Measurements from ENCODE around the gene CD4.
A peak's percentile ranks its signal among the peaks of the same experiment; 100 is the strongest.

Gene CD4

GRCh38 chr12:6757028-6757690 lies 32.2 kb upstream of the CD4 start:
- Histone ChIP-seq H3K79me2 (no peaks in the 10 kb centered on the region), H3K4me2 (ENCODE audit: low read length) (no peak overlapping the region), H3K9ac (no peak overlapping the region)

GRCh38 chr12:6758506-6759095 lies 30.7 kb upstream of the CD4 start:
- H3K36me3 ChIP-seq (ENCODE audit: control insufficient read depth, insufficient read depth, low read length), result no peaks in the 10 kb centered on the region
- TF ChIP-seq CTCF (IDR thresholded peaks at IDR 0.05), result no peak
- peaks cover 12% of the 10 kb centered on the region for H3K4me1 ChIP-seq
- no peak overlapping the region for H2AFZ ChIP-seq
- H3K27ac ChIP-seq, result no peak overlapping the region
- H3K27me3 ChIP-seq (ENCODE audit: control insufficient read depth, insufficient read depth, low read length), result no peaks in the 10 kb centered on the region
- no peaks in the 10 kb centered on the region for H3K9me3 ChIP-seq (ENCODE audit: control insufficient read depth, low read length)
- H3K9ac ChIP-seq, result no peak overlapping the region
- H3K4me2 ChIP-seq (ENCODE audit: low read length), result no peak overlapping the region
- H3K79me2 ChIP-seq, result no peaks in the 10 kb centered on the region
- no peak overlapping the region for H3K4me3 ChIP-seq (ENCODE audit: low read depth, low read length)

More at GRCh38 chr12:6757028-6757690, 32.2 kb upstream of the CD4 start:
- Histone ChIP-seq H3K36me3 (ENCODE audit: control insufficient read depth, insufficient read depth, low read length) (no peaks in the 10 kb centered on the region), H3K9me3 (ENCODE audit: control insufficient read depth, low read length) (no peaks in the 10 kb centered on the region), H2AFZ (peak overlapping the region; percentile 63), H3K4me3 (ENCODE audit: low read depth, low read length) (no peak overlapping the region), H3K27me3 (ENCODE audit: control insufficient read depth, insufficient read depth, low read length) (no peaks in the 10 kb centered on the region), H3K27ac (peak overlapping the region; percentile 66), H3K4me1 (peaks cover 11% of the 10 kb centered on the region)
- TF ChIP-seq CTCF (IDR thresholded peaks at IDR 0.05), result no peak

GRCh38 chr12:6759741-6760140 lies 29.6 kb upstream of the CD4 start:
- no peak overlapping the region for H3K4me3 ChIP-seq (ENCODE audit: low read depth, low read length)
- no peaks in the 10 kb centered on the region for H3K79me2 ChIP-seq
- H3K9ac ChIP-seq, result no peak overlapping the region
- no peaks in the 10 kb centered on the region for H3K9me3 ChIP-seq (ENCODE audit: control insufficient read depth, low read length)
- H3K4me1 ChIP-seq, result peaks cover 15% of the 10 kb centered on the region
- no peak overlapping the region for H3K4me2 ChIP-seq (ENCODE audit: low read length)
- no peaks in the 10 kb centered on the region for H3K27me3 ChIP-seq (ENCODE audit: control insufficient read depth, insufficient read depth, low read length)
- no peak overlapping the region for H2AFZ ChIP-seq
- H3K36me3 ChIP-seq (ENCODE audit: control insufficient read depth, insufficient read depth, low read length), result no peaks in the 10 kb centered on the region
- H3K27ac ChIP-seq, result no peak overlapping the region
- no peak for TF ChIP-seq CTCF (IDR thresholded peaks at IDR 0.05)

GRCh38 chr12:6763380-6763779 lies 25.9 kb upstream of the CD4 start:
- Histone ChIP-seq H3K79me2 (peaks cover 5% of the 10 kb centered on the region), H3K9me3 (ENCODE audit: control insufficient read depth, low read length) (no peaks in the 10 kb centered on the region), H3K36me3 (ENCODE audit: control insufficient read depth, insufficient read depth, low read length) (no peaks in the 10 kb centered on the region), H3K9ac (no peak overlapping the region), H3K4me2 (ENCODE audit: low read length) (peak overlapping the region; percentile 52), H3K27me3 (ENCODE audit: control insufficient read depth, insufficient read depth, low read length) (no peaks in the 10 kb centered on the region), H3K27ac (peak overlapping the region; percentile 97), H3K4me3 (ENCODE audit: low read depth, low read length) (peak overlapping the region; percentile 39), H2AFZ (peak overlapping the region; percentile 80), H3K4me1 (peaks cover 23% of the 10 kb centered on the region)
- no peak for TF ChIP-seq CTCF (IDR thresholded peaks at IDR 0.05)

All from parathyroid adenoma (tissue), 2 donors.